ENCODE results near the gene HAAO.

The HAAO gene

GRCh38 chr2:42757981-42758740 lies 34.2 kb downstream of the HAAO start:
- Histone ChIP-seq H3K9me2 (replicated peaks; ENCODE audit: low read depth, low read length) (no peaks in the 10 kb centered on the region), H3K9ac (ENCODE audit: low read depth, low read length, poor library complexity, severe bottlenecking) (no peak overlapping the region), H3F3A (ENCODE audit: low read depth) (no peaks in the 10 kb centered on the region), H3K4me2 (ENCODE audit: low read depth, low read length, poor library complexity, severe bottlenecking) (no peak overlapping the region), H3K4me1 (ENCODE audit: insufficient read depth, low read length, poor library complexity, severe bottlenecking) (peaks cover 4% of the 10 kb centered on the region), H2AFZ (ENCODE audit: low read length) (no peak overlapping the region), H3K4me3 (ENCODE audit: low read length, poor library complexity, severe bottlenecking) (no peak overlapping the region), H3K79me2 (ENCODE audit: insufficient read depth, low read length) (no peaks in the 10 kb centered on the region), H3K36me3 (ENCODE audit: insufficient read depth, low read length) (no peaks in the 10 kb centered on the region; the same call in 1 of the 2 replicates), H4K20me1 (ENCODE audit: insufficient read depth, low read length, poor library complexity, severe bottlenecking) (no peaks in the 10 kb centered on the region), H3K9me3 (ENCODE audit: insufficient read depth, low read depth, low read length) (no peaks in the 10 kb centered on the region), H3K27me3 (ENCODE audit: insufficient read depth, low read length, poor library complexity, severe bottlenecking) (no peaks in the 10 kb centered on the region)
- TF ChIP-seq EZH2phosphoT487 (IDR thresholded peaks at IDR 0.05; ENCODE audit: borderline replicate concordance) (no peak), CTCF (conservative IDR thresholded peaks at IDR 0.05; ENCODE audit: low read length) (no peak)

GRCh38 chr2:42756966-42757513 lies 35.3 kb downstream of the HAAO start:
- no peak for TF ChIP-seq EZH2phosphoT487 (IDR thresholded peaks at IDR 0.05; ENCODE audit: borderline replicate concordance)
- no peak for TF ChIP-seq CTCF (conservative IDR thresholded peaks at IDR 0.05; ENCODE audit: low read length)
- H3K4me2 ChIP-seq (ENCODE audit: low read depth, low read length, poor library complexity, severe bottlenecking) = no peak overlapping the region
- H3K27me3 ChIP-seq (ENCODE audit: insufficient read depth, low read length, poor library complexity, severe bottlenecking) = no peaks in the 10 kb centered on the region
- H3K4me1 ChIP-seq (ENCODE audit: insufficient read depth, low read length, poor library complexity, severe bottlenecking) = peaks cover 4% of the 10 kb centered on the region
- H2AFZ ChIP-seq (ENCODE audit: low read length) = no peak overlapping the region
- H3K4me3 ChIP-seq (ENCODE audit: low read length, poor library complexity, severe bottlenecking) = no peak overlapping the region
- no peaks in the 10 kb centered on the region for H3K9me3 ChIP-seq (ENCODE audit: insufficient read depth, low read depth, low read length)
- no peak overlapping the region for H3K9ac ChIP-seq (ENCODE audit: low read depth, low read length, poor library complexity, severe bottlenecking)
- H3K9me2 ChIP-seq (replicated peaks; ENCODE audit: low read depth, low read length) = no peaks in the 10 kb centered on the region
- H3K79me2 ChIP-seq (ENCODE audit: insufficient read depth, low read length) = no peaks in the 10 kb centered on the region
- no peaks in the 10 kb centered on the region for H4K20me1 ChIP-seq (ENCODE audit: insufficient read depth, low read length, poor library complexity, severe bottlenecking)
- no peaks in the 10 kb centered on the region for H3F3A ChIP-seq (ENCODE audit: low read depth)
- H3K36me3 ChIP-seq (ENCODE audit: insufficient read depth, low read length) = no peaks in the 10 kb centered on the region; the same call in 1 of the 2 replicates

GRCh38 chr2:42756150-42756775 lies 36.1 kb downstream of the HAAO start:
- H3K9me2 ChIP-seq (replicated peaks; ENCODE audit: low read depth, low read length) = no peaks in the 10 kb centered on the region
- no peaks in the 10 kb centered on the region for H3F3A ChIP-seq (ENCODE audit: low read depth)
- H3K4me3 ChIP-seq (ENCODE audit: low read length, poor library complexity, severe bottlenecking) = no peak overlapping the region
- no peaks in the 10 kb centered on the region for H4K20me1 ChIP-seq (ENCODE audit: insufficient read depth, low read length, poor library complexity, severe bottlenecking)
- H3K36me3 ChIP-seq (ENCODE audit: insufficient read depth, low read length) = no peaks in the 10 kb centered on the region; the same call in 1 of the 2 replicates
- no peak overlapping the region for H3K4me2 ChIP-seq (ENCODE audit: low read depth, low read length, poor library complexity, severe bottlenecking)
- no peaks in the 10 kb centered on the region for H3K9me3 ChIP-seq (ENCODE audit: insufficient read depth, low read depth, low read length)
- no peaks in the 10 kb centered on the region for H3K27me3 ChIP-seq (ENCODE audit: insufficient read depth, low read length, poor library complexity, severe bottlenecking)
- H3K9ac ChIP-seq (ENCODE audit: low read depth, low read length, poor library complexity, severe bottlenecking) = no peak overlapping the region
- H3K79me2 ChIP-seq (ENCODE audit: insufficient read depth, low read length) = no peaks in the 10 kb centered on the region
- peaks cover 4% of the 10 kb centered on the region for H3K4me1 ChIP-seq (ENCODE audit: insufficient read depth, low read length, poor library complexity, severe bottlenecking)
- H2AFZ ChIP-seq (ENCODE audit: low read length) = no peak overlapping the region
- TF ChIP-seq EZH2phosphoT487 (IDR thresholded peaks at IDR 0.05; ENCODE audit: borderline replicate concordance) (no peak), CTCF (conservative IDR thresholded peaks at IDR 0.05; ENCODE audit: low read length) (no peak)
